ENCODE results near the gene ENDOV. TPM values are rescaled to one million over a fixed set of nuclear protein-coding genes. Genes with fewer than 3 reads are reported as not detected.
"Not testable (repeated sequence)": the region's sequence is repeated elsewhere in the genome, so short reads cannot be mapped to it uniquely, and the experiment has no call there.

The ENDOV gene
- total RNA-seq, 1 donor from 2014 or later: 25.1 TPM

DNA sequence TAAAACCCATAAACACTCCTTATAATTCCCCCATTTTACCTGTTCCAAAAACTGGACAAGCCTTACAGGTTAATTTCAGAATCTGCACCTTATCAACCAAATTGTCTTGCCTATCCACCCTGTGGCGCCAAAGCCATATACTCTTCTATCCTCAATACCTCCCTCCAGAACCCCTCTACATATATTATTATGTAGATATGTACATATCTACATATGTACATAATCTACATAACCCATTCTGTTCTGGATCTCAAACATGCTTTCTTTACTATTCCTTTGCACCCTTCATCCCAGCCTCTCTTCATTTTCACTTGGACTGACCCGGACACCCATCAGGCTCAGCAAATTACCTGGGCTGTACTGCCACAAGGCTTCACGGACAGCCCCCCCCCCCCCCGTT is 12.0 kb upstream of the ENDOV start:
- Histone ChIP-seq H3K27ac (no peak overlapping the region), H3K4me3 (no peak overlapping the region), H3K4me1 (no peaks in the 10 kb centered on the region), H3K27me3 (no peaks in the 10 kb centered on the region), H3K36me3 (no peaks in the 10 kb centered on the region), H3K9me3 (no peaks in the 10 kb centered on the region)
- intact Hi-C loops (cut with DNase I): no loop called here
- no peak for DNase-seq
- no peak for ATAC-seq
- TF ChIP-seq, protein P1, sequence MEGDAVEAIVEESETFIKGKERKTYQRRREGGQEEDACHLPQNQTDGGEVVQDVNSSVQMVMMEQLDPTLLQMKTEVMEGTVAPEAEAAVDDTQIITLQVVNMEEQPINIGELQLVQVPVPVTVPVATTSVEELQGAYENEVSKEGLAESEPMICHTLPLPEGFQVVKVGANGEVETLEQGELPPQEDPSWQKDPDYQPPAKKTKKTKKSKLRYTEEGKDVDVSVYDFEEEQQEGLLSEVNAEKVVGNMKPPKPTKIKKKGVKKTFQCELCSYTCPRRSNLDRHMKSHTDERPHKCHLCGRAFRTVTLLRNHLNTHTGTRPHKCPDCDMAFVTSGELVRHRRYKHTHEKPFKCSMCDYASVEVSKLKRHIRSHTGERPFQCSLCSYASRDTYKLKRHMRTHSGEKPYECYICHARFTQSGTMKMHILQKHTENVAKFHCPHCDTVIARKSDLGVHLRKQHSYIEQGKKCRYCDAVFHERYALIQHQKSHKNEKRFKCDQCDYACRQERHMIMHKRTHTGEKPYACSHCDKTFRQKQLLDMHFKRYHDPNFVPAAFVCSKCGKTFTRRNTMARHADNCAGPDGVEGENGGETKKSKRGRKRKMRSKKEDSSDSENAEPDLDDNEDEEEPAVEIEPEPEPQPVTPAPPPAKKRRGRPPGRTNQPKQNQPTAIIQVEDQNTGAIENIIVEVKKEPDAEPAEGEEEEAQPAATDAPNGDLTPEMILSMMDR (IDR thresholded peaks at IDR 0.05): no peak

DNA sequence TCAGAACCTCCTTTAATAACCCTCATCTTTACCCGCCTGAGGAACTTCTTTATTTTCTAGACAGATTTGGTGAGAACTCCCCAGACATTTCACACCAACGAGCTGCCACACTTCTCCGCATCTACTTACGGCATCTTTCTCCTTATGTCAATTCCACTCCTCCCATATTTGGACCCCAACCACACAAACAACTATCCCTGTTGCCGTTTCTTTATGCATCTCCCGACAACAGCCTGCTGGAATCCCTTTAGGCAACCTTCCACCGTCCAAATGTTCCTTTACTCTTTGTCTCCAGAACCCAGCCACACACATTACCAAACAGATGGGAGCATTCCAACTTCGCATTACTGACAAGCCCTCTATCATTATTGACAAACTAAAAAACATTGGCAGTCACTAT is 8.8 kb upstream of the ENDOV start:
- TF ChIP-seq, protein P1 (IDR thresholded peaks at IDR 0.05): no peak
- H3K27ac ChIP-seq: no peak overlapping the region
- no peaks in the 10 kb centered on the region for H3K36me3 ChIP-seq
- H3K27me3 ChIP-seq: no peaks in the 10 kb centered on the region
- intact Hi-C loops (cut with DNase I): no loop called here
- H3K4me3 ChIP-seq: no peak overlapping the region
- ATAC-seq: no peak
- DNase-seq: no peak
- peaks cover 5% of the 10 kb centered on the region for H3K4me1 ChIP-seq
- H3K9me3 ChIP-seq: no peaks in the 10 kb centered on the region

DNA sequence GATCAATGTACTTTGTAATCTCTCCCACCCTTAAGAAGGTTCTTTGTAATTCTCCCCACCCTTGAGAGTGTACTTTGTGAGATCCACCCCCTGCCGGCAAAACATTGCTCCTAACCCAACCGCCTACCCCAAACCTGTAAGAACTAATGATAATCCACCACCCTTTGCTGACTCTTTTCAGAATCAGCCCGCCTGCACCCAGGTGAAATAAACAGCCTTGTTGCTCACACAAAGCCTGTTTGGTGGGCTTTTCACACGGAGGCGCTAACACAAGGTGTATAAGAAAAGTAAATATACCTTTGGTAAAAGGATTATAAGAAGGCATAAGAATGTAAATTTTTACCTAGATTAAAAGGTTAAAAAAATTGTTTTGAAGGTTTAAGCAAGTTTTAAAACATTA is 7.0 kb upstream of the ENDOV start:
- intact Hi-C loops (cut with DNase I); H3K27ac ChIP-seq; H3K36me3 ChIP-seq; H3K4me3 ChIP-seq; H3K4me1 ChIP-seq; ATAC-seq; DNase-seq; H3K27me3 ChIP-seq; H3K9me3 ChIP-seq: not testable (repeated sequence)

DNA sequence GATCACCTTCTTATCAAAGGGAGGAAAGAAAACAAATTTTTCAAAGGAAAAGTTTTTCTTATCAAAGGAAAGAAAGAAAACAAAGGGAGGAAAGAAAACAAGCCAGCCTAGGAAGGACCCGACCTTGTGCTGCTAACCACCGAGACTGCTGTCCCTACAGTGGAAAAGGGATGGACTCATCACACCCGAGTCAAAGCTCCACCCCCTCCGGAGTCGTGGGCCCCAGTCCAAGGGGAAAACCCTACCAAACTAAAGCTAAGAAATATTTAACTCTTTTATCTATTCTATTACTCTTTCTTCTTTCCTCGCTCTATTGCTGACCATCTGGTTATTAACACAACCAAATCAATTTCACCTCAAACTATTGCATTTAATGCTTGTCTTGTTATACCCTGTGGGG is 6.1 kb upstream of the ENDOV start:
- ATAC-seq: no peak
- no peak overlapping the region for H3K27ac ChIP-seq
- TF ChIP-seq, protein P1 (IDR thresholded peaks at IDR 0.05): no peak
- H3K4me1 ChIP-seq: peaks cover 8% of the 10 kb centered on the region
- no peaks in the 10 kb centered on the region for H3K36me3 ChIP-seq
- H3K9me3 ChIP-seq: no peaks in the 10 kb centered on the region
- intact Hi-C loops (cut with DNase I): no loop called here
- DNase-seq: no peak
- H3K27me3 ChIP-seq: no peaks in the 10 kb centered on the region
- H3K4me3 ChIP-seq: no peak overlapping the region

DNA sequence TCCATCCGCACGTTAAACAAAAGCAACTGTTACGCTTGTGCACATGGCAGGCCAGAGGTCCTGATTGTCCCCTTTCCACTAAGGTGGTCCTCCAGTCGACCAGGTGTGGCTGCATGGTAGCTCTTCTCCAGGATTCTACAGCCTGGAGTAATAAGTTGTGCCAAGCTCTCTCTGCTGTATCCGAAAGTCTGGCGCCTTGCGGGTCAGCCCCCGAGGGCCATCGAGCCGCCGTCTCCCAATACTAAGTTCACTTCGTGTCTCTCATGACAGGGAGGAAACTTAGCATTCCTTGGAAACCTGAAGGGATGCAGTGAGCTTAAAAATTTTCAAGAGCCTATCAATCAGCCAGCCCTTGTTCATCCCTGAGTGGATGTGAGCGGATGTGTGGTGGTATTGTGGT is 5.3 kb upstream of the ENDOV start:
- TF ChIP-seq, protein P1 (IDR thresholded peaks at IDR 0.05): no peak
- ATAC-seq: no peak
- no peaks in the 10 kb centered on the region for H3K9me3 ChIP-seq
- peaks cover 15% of the 10 kb centered on the region for H3K4me1 ChIP-seq
- H3K36me3 ChIP-seq: no peaks in the 10 kb centered on the region
- no peak overlapping the region for H3K27ac ChIP-seq
- no peaks in the 10 kb centered on the region for H3K27me3 ChIP-seq
- intact Hi-C loops (cut with DNase I): no loop called here
- no peak overlapping the region for H3K4me3 ChIP-seq
- no peak for DNase-seq

DNA sequence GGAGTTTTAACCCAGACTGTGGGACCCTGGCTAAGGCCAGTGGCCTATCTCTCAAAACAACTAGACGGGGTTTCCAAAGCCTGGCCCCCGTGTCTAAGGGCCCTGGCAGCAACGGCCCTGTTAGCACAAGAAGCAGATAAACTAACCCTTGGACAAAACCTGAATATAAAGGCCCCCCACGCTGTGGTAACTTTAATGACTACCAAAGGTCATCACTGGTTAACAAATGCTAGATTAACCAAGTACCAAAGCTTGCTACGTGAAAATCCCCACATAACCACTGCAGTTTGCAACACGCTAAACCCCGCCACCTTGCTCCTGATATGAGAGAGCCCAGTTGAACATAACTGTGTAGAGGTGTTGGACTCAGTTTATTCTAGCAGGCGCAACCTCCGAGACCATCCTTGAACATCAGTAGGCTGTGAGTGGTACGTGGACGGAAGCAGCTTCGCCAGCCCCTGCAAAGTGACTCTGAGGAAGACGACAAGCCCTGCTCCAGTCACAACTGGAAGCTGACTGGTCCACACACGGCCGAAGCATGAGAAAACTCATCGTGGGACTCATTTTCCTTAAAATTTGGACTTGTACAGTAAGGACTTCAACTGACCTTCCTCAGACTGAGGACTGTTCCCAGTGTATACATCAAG is 4.4 kb upstream of the ENDOV start:
- H3K27ac ChIP-seq; ATAC-seq; H3K4me3 ChIP-seq; H3K9me3 ChIP-seq; DNase-seq; H3K27me3 ChIP-seq; intact Hi-C loops (cut with DNase I); H3K36me3 ChIP-seq: not testable (repeated sequence)
- H3K4me1 ChIP-seq: peaks cover 15% of the 10 kb centered on the region
